GM12874 (cell line): Measurements from ENCODE around the gene TPCN1.

Experiments
- CTCF ChIP-seq: IDR thresholded peaks from 2 replicates; pipeline ENCODE4 v1.5.1; 2011; ENCODE audit warnings: low read depth, mild to moderate bottlenecking, control low read depth, low read length, moderate library complexity; ENCODE audit not compliant: insufficient read depth

The TPCN1 gene

GRCh38 chr12:113207613-113208040, 13.6 kb upstream of the TPCN1 start:
- TF ChIP-seq CTCF: no peak

- TF ChIP-seq CTCF: no peak
These were observed 13.0 kb upstream of the TPCN1 start for GRCh38 chr12:113208041-113208934.

- no peak for TF ChIP-seq CTCF
These were observed 10.1 kb upstream of the TPCN1 start for GRCh38 chr12:113211160-113211559.

- no peak for TF ChIP-seq CTCF
These were observed 6.3 kb upstream of the TPCN1 start for GRCh38 chr12:113214895-113215400.

- no peak for TF ChIP-seq CTCF
These were observed 5.2 kb upstream of the TPCN1 start for GRCh38 chr12:113216027-113216426.

GRCh38 chr12:113220593-113221180, 577 bp upstream of the TPCN1 start:
- no peak for TF ChIP-seq CTCF

GRCh38 chr12:113221997-113222729, 899 bp downstream of the TPCN1 start:
- TF ChIP-seq CTCF: no peak
